HG02970 (cell line): ENCODE measurements around the gene SEMA3G.

ENCODE experiments used
- ATAC-seq: cut with Tn5 transposase; IDR thresholded peaks from one replicate; pipeline ENCODE4 v1.9.1; 2021; ENCODE audit warnings: mild to moderate bottlenecking, moderate library complexity, moderate number of reproducible peaks; ENCODE audit not compliant: unreplicated experiment, low FRiP score

SEMA3G gene

GRCh38 chr3:52440671-52441070, 4.2 kb downstream of the SEMA3G start:
- no peak for ATAC-seq

- no peak for ATAC-seq
Observed at GRCh38 chr3:52440249-52440551, 4.7 kb downstream of the SEMA3G start.

- no peak for ATAC-seq
Observed at GRCh38 chr3:52439426-52440248, 5.3 kb downstream of the SEMA3G start.

GRCh38 chr3:52438579-52439425, 6.1 kb downstream of the SEMA3G start:
- ATAC-seq: no peak

GRCh38 chr3:52438104-52438376, 6.9 kb downstream of the SEMA3G start:
- no peak for ATAC-seq

- no peak for ATAC-seq
Observed at GRCh38 chr3:52437326-52438103, 7.4 kb downstream of the SEMA3G start.

GRCh38 chr3:52436500-52437149, 8.3 kb downstream of the SEMA3G start:
- ATAC-seq: no peak

GRCh38 chr3:52435246-52436101, 9.4 kb downstream of the SEMA3G start:
- no peak for ATAC-seq

- no peak for ATAC-seq
Observed at GRCh38 chr3:52434491-52435115, 10.3 kb downstream of the SEMA3G start.

- ATAC-seq: no peak
Observed at GRCh38 chr3:52433996-52434479, 10.9 kb downstream of the SEMA3G start.

- no peak for ATAC-seq
Observed at GRCh38 chr3:52433328-52433995, 11.4 kb downstream of the SEMA3G start.

GRCh38 chr3:52432691-52433141, 12.2 kb downstream of the SEMA3G start:
- ATAC-seq: no peak

- no peak for ATAC-seq
Observed at GRCh38 chr3:52432225-52432624, 12.7 kb downstream of the SEMA3G start.

- ATAC-seq: no peak
Observed at GRCh38 chr3:52431459-52432223, 13.3 kb downstream of the SEMA3G start.

- ATAC-seq: no peak
Observed at GRCh38 chr3:52430416-52430810, 14.5 kb downstream of the SEMA3G start.

GRCh38 chr3:52429779-52430415, 15.0 kb downstream of the SEMA3G start:
- ATAC-seq: no peak

- no peak for ATAC-seq
Observed at GRCh38 chr3:52429031-52429430, 15.9 kb downstream of the SEMA3G start.
